Omental fat pad (tissue), 4 donors: ENCODE measurements around the gene CCNDBP1. TPM values are rescaled to one million over a fixed set of nuclear protein-coding genes. Genes with fewer than 3 reads are reported as not detected.

Experiments
- ATAC-seq: fragments of 150-250 bp; one replicate; pipeline ENCODE4 v1.9.1; 2016; ENCODE audit warnings: mild to moderate bottlenecking, moderate library complexity; ENCODE audit not compliant: low FRiP score
- DNase-seq: peaks from one replicate; pipeline ENCODE4 v3.0.0-alpha.2; 2019; ENCODE audit warnings: low spot score
- CTCF ChIP-seq, 3 donors: fragments of 450-650 bp; IDR thresholded peaks; one replicate each; pipeline ENCODE4 v1.5.1; 2016 to 2017; ENCODE audit warnings: antibody characterized with exemption in 3 of 3, mild to moderate bottlenecking in 3 of 3, moderate library complexity in 2 of 3
- total RNA-seq, 4 donors: library from RNA; depleted of rRNA; stranded (reverse); fragments of >200 nt; gene quantifications; one replicate each; pipeline ENCODE4 v1.1.0, GENCODE V29; 2016

Gene CCNDBP1
- total RNA-seq, 4 donors from 2014 or later: 70.0 to 126 (median 78.3) TPM

- ATAC-seq (no peak), DNase-seq (no peak)
- no peak for TF ChIP-seq CTCF (IDR thresholded peaks at IDR 0.05)
These were observed 61.1 kb downstream of the CCNDBP1 start for GRCh38 chr15:43246261-43246774.

Other genes starting within 250 kb of the CCNDBP1 start
- gene UBR1, start 79.4 kb upstream of the CCNDBP1 start, total RNA-seq: 10 to 100 TPM; 37.3 to 45.7 (median 43.5) TPM
- 10 to 100 TPM; 16.6 to 32.9 (median 21.0) TPM for gene TMEM62, start 51.8 kb upstream of the CCNDBP1 start, total RNA-seq
- gene EPB42, start 35.6 kb downstream of the CCNDBP1 start, total RNA-seq: 1 to 10 TPM in 3 of 4 donors, not detected in 1; 1.4 to 4.0 (median 3.0) TPM
- gene TGM5, start 81.5 kb downstream of the CCNDBP1 start, total RNA-seq: 1 to 10 TPM in 1 of 4 donors, under 1 TPM in 2, not detected in 1; 0.28 to 5.0 (median 0.94) TPM
- gene TGM7, start 116.9 kb downstream of the CCNDBP1 start, total RNA-seq: not detected
- 10 to 100 TPM in 1 of 4 donors, 1 to 10 TPM in 3; 7.3 to 10.8 (median 9.3) TPM for gene LCMT2, start 145.2 kb downstream of the CCNDBP1 start, total RNA-seq
- 10 to 100 TPM; 12.0 to 26.6 (median 16.7) TPM for gene ZSCAN29, start 185.6 kb downstream of the CCNDBP1 start, total RNA-seq
- 10 to 100 TPM; 10.5 to 13.2 (median 12.6) TPM for gene TUBGCP4, start 185.7 kb downstream of the CCNDBP1 start, total RNA-seq